Measurements from ENCODE around the gene MAGOH. TPM values are rescaled to one million over a fixed set of nuclear protein-coding genes. Genes with fewer than 3 reads are reported as not detected.
"Not testable (repeated sequence)": the region's sequence is repeated elsewhere in the genome, so short reads cannot be mapped to it uniquely, and the experiment has no call there.

The MAGOH gene
- total RNA-seq, 1 donor from 2014 or later = 27.3 TPM

DNA sequence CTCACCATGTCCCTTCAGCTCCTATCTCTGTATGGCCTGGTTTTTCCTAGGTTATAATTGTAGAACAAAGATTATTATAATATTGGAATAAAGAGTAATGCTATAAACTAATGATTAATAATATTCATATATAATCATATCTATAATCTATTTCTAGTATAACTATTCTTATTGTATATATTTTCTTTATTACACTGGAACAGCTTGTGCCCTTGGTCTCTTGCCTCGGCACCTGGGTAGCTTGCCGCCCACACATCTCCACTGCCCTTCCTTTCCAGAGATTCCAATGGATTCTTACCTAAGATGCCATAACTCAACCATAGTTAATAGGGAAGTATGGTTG lies 52.4 kb downstream of the MAGOH start:
- DNase-seq; H3K27me3 Mint-ChIP-seq (ENCODE audit: unreplicated experiment); H3K4me1 Mint-ChIP-seq (ENCODE audit: low read depth, unreplicated experiment); H3K27ac Mint-ChIP-seq (ENCODE audit: unreplicated experiment); H3K9me3 Mint-ChIP-seq (ENCODE audit: unreplicated experiment); H3K36me3 Mint-ChIP-seq (ENCODE audit: unreplicated experiment); H3K4me3 Mint-ChIP-seq (ENCODE audit: unreplicated experiment): not testable (repeated sequence)
- TF ChIP-seq, protein P1, sequence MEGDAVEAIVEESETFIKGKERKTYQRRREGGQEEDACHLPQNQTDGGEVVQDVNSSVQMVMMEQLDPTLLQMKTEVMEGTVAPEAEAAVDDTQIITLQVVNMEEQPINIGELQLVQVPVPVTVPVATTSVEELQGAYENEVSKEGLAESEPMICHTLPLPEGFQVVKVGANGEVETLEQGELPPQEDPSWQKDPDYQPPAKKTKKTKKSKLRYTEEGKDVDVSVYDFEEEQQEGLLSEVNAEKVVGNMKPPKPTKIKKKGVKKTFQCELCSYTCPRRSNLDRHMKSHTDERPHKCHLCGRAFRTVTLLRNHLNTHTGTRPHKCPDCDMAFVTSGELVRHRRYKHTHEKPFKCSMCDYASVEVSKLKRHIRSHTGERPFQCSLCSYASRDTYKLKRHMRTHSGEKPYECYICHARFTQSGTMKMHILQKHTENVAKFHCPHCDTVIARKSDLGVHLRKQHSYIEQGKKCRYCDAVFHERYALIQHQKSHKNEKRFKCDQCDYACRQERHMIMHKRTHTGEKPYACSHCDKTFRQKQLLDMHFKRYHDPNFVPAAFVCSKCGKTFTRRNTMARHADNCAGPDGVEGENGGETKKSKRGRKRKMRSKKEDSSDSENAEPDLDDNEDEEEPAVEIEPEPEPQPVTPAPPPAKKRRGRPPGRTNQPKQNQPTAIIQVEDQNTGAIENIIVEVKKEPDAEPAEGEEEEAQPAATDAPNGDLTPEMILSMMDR (IDR thresholded peaks at IDR 0.05; ENCODE audit: partially characterized antibody, unreplicated experiment) = peak; percentile 54

DNA sequence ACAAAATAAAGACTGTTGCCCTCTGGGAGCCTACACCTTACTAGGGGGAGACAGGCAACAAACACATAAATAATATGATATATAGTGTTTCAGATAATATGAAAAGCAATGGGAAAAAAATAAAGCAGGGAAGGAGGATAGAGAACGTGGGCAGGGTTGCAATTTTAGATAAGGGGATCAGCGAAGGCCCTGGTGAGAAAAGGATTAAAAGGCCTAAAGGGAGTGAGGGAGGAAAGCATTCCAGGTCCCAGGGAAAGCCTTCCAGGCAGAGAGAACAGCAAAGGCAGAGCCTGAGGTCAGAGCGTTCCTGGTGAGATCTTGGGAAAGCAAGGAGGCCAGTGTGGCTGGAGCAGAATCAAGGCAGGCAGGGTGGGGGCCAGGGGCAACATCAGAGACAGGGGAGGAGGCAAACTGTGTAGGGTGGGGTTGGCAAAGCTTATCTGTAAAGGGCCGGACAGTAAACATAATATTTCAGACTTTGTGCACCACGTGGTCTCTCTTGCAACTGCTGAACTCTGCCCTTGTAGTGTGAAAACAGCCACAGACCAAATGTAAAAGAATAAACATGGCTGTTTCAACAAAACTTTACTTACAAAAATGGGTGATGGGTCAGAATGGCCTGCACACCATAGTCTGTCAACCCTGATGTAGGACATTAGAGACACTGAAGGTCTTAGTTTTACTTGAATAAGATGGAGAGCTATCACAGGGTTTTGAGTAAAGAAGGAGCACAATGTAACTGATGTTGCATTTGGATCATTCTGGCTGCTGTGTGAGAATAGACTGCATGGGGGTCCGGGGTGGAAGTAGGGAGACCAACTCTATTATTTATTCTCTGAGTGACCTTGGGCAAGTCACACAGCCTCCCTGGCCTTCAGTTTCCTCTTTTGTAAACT lies 55.0 kb downstream of the MAGOH start:
- H3K4me3 Mint-ChIP-seq (ENCODE audit: unreplicated experiment) = no peak overlapping the region
- TF ChIP-seq, protein P1 (IDR thresholded peaks at IDR 0.05; ENCODE audit: partially characterized antibody, unreplicated experiment) = no peak

DNA sequence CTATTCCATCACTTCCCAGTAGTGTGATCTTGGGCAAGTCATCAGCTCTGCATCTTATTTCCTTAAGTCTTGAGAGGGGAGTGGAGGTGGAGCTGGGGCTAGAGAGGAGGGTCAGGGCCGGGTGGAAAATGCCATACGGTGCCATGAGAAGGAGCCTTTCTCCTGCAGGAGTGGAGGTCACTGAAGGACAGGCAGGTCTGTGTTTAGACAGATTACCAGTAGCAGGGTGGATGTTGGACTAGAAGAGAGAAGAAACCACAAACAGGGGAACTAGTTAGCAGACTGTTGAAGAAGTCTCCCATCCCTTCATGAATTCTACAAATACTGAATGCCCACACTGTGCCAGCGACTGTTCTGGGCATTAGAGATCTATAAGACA lies 55.6 kb downstream of the MAGOH start:
- Mint-ChIP-seq H3K9me3 (ENCODE audit: unreplicated experiment) (no peaks in the 10 kb centered on the region), H3K27me3 (ENCODE audit: unreplicated experiment) (no peaks in the 10 kb centered on the region), H3K36me3 (ENCODE audit: unreplicated experiment) (no peaks in the 10 kb centered on the region), H3K27ac (ENCODE audit: unreplicated experiment) (no peak overlapping the region), H3K4me3 (ENCODE audit: unreplicated experiment) (no peak overlapping the region), H3K4me1 (ENCODE audit: low read depth, unreplicated experiment) (peaks cover 2% of the 10 kb centered on the region)
- TF ChIP-seq, protein P1 (IDR thresholded peaks at IDR 0.05; ENCODE audit: partially characterized antibody, unreplicated experiment) = no peak
- no peak for DNase-seq

More for the DNA sequence above, 55.0 kb downstream of the MAGOH start:
- Mint-ChIP-seq H3K27ac (ENCODE audit: unreplicated experiment) (no peak overlapping the region), H3K36me3 (ENCODE audit: unreplicated experiment) (no peaks in the 10 kb centered on the region), H3K4me1 (ENCODE audit: low read depth, unreplicated experiment) (peaks cover 2% of the 10 kb centered on the region), H3K27me3 (ENCODE audit: unreplicated experiment) (no peaks in the 10 kb centered on the region), H3K9me3 (ENCODE audit: unreplicated experiment) (no peaks in the 10 kb centered on the region)
- no peak for DNase-seq

DNA sequence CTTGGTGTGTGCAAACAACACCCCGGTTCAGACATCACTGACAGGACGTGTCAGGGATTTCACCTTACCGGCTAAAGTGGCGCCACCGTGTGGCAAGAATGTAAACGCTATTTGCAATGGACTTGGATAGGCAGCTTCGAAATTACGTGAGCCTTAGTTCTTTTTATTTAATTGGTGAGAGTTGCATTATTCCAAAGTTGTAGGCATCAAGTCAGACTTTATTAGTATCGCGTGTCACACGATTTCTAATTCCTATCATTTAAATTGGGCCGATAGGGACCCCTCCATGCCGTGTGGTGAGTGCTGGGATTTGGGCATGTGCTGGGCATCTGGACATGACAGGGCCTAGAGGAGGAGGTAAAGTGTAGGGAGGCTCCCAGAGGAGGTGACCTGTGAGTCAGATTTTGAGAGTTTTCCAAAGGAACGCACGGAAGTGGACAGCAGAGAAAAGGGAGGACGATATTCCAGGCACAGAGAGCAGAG lies 56.2 kb downstream of the MAGOH start:
- Mint-ChIP-seq H3K27ac (ENCODE audit: unreplicated experiment) (no peak overlapping the region), H3K27me3 (ENCODE audit: unreplicated experiment) (no peaks in the 10 kb centered on the region), H3K36me3 (ENCODE audit: unreplicated experiment) (no peaks in the 10 kb centered on the region), H3K4me3 (ENCODE audit: unreplicated experiment) (no peak overlapping the region), H3K9me3 (ENCODE audit: unreplicated experiment) (peaks cover 3% of the 10 kb centered on the region), H3K4me1 (ENCODE audit: low read depth, unreplicated experiment) (peaks cover 2% of the 10 kb centered on the region)
- TF ChIP-seq, protein P1 (IDR thresholded peaks at IDR 0.05; ENCODE audit: partially characterized antibody, unreplicated experiment) = peak; percentile 97
- DNase-seq = peak; percentile 92

DNA sequence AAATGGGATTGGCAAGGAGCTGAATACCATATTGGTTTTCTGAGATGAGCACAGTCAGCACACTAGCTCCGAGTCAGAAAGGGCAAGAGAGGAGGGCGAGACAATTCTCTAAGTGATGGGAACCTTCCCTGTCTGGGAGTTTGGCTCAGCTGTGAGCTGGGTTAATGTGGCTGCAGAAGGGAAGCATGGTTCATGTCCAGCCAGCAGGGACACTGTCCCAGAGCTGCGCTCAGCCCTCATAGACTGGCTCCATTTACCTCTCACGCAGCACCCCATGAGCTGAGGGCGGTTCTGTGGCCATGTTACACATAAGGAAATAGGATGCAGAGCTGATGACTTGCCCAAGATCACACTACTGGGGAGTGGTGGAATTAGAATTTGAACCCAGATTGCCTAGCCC lies 57.4 kb downstream of the MAGOH start:
- TF ChIP-seq, protein P1 (IDR thresholded peaks at IDR 0.05; ENCODE audit: partially characterized antibody, unreplicated experiment) = no peak
- H3K4me3 Mint-ChIP-seq (ENCODE audit: unreplicated experiment) = no peak overlapping the region
- peaks cover 4% of the 10 kb centered on the region for H3K4me1 Mint-ChIP-seq (ENCODE audit: low read depth, unreplicated experiment)
- no peaks in the 10 kb centered on the region for H3K27me3 Mint-ChIP-seq (ENCODE audit: unreplicated experiment)
- H3K36me3 Mint-ChIP-seq (ENCODE audit: unreplicated experiment) = no peaks in the 10 kb centered on the region
- H3K9me3 Mint-ChIP-seq (ENCODE audit: unreplicated experiment) = peaks cover 3% of the 10 kb centered on the region
- no peak overlapping the region for H3K27ac Mint-ChIP-seq (ENCODE audit: unreplicated experiment)
- no peak for DNase-seq
